Measurements from ENCODE around the gene TBX3. TPM values are rescaled to one million over a fixed set of nuclear protein-coding genes. Genes with fewer than 3 reads are reported as not detected.

TBX3 gene
- total and polyA plus RNA-seq, 2 donors (not counting 3 experiments of a cell fraction or from before 2014, with no cell fraction given): 0.52 to 2.0 TPM

- dilution Hi-C loops (cut with MboI; ENCODE audit: extremely low pct_ligation_motif_present, low sequenced_read_pairs): no loop called here
- Histone ChIP-seq H3K79me2 (ENCODE audit: control insufficient read depth, insufficient read depth, low read length) (no peaks in the 10 kb centered on the region), H3K9me3 (replicated peaks; ENCODE audit: control insufficient read depth, insufficient read depth, low read length) (no peaks in the 10 kb centered on the region), H2AFZ (ENCODE audit: low read depth, low read length) (no peak overlapping the region), H4K20me1 (replicated peaks; ENCODE audit: control insufficient read depth, extremely low read depth, insufficient read depth, low read length) (no peaks in the 10 kb centered on the region), H3K4me3 (replicated peaks in 1 of 3; ENCODE audit: insufficient read depth in 1 of 3, low read depth in 1 of 3, low read length in 3 of 3) (no peak overlapping the region), H3K36me3 (ENCODE audit: control insufficient read depth in 2 of 2, extremely low read depth in 1 of 2, insufficient read depth in 2 of 2, low read length in 2 of 2) (no peaks in the 10 kb centered on the region), H3K27ac (ENCODE audit: insufficient read depth, low read depth, low read length) (no peak overlapping the region), H3K4me1 (ENCODE audit: control insufficient read depth, extremely low read depth, insufficient read depth, low read length) (no peaks in the 10 kb centered on the region), H3K4me2 (ENCODE audit: insufficient read depth, low read length) (no peak overlapping the region), H3K9me1 (replicated peaks; ENCODE audit: control insufficient read depth, extremely low read depth, insufficient read depth, low read length) (no peaks in the 10 kb centered on the region), H3K9ac (replicated peaks; ENCODE audit: extremely low read depth, insufficient read depth, low read length) (no peak overlapping the region), H3K27me3 (ENCODE audit: control insufficient read depth in 2 of 2, insufficient read depth in 2 of 2, low read length in 2 of 2) (peaks cover 64 to 74% of the 10 kb centered on the region in 2 experiments)
- peak; percentile 10 for TF ChIP-seq EZH2 (IDR thresholded peaks at IDR 0.05; ENCODE audit: borderline replicate concordance, low read depth, low read length, severe bottlenecking)
- no peak for TF ChIP-seq MAX (IDR thresholded peaks at IDR 0.05; ENCODE audit: insufficient read depth, insufficient read length)
- TF ChIP-seq GATA2 (IDR thresholded peaks at IDR 0.05; ENCODE audit: insufficient read depth, insufficient read length, low read depth, low read length): no peak
- no peak for TF ChIP-seq FOS (IDR thresholded peaks at IDR 0.05; ENCODE audit: borderline replicate concordance, insufficient read depth, low read length)
- FAIRE-seq (no peak), DNase-seq (ENCODE audit: low read depth, low spot score) (no peak)
- CTCF ChIA-PET: no interaction called here
- intact Hi-C loops (cut with micrococcal nuclease): loop anchor here (10.0 kb wide), 1 partner anchor 665 kb away; no protein-coding TSS in a partner anchor
- POLR2A ChIA-PET: no interaction called here
- BruUV-seq (replicated peaks): no TSS peak
Measured at GRCh38 chr12:114689075-114689994, 5.4 kb upstream of the TBX3 start.

- no peak overlapping the region for H3K27ac ChIP-seq (ENCODE audit: insufficient read depth, low read depth, low read length)
- no peak for FAIRE-seq
- dilution Hi-C loops (cut with MboI; ENCODE audit: extremely low pct_ligation_motif_present, low sequenced_read_pairs) (no loop called here), intact Hi-C loops (cut with micrococcal nuclease) (loop anchor here (10.0 kb wide), 1 partner anchor 666 kb away; no protein-coding TSS in a partner anchor)
- H3K9ac ChIP-seq (replicated peaks; ENCODE audit: extremely low read depth, insufficient read depth, low read length): no peak overlapping the region
- POLR2A ChIA-PET: no interaction called here
- no peak overlapping the region for H3K4me3 ChIP-seq (replicated peaks in 1 of 3; ENCODE audit: insufficient read depth in 1 of 3, low read depth in 1 of 3, low read length in 3 of 3)
- H3K4me1 ChIP-seq (ENCODE audit: control insufficient read depth, extremely low read depth, insufficient read depth, low read length): no peaks in the 10 kb centered on the region
- CTCF ChIA-PET: interaction anchor here (0.8 to 1.2 kb wide), 2 partner anchors 15 to 1229 kb away, joined by 3 read pairs; no protein-coding TSS in a partner anchor
- no peak overlapping the region for H3K4me2 ChIP-seq (ENCODE audit: insufficient read depth, low read length)
- peaks cover 58 to 66% of the 10 kb centered on the region in 2 experiments for H3K27me3 ChIP-seq (ENCODE audit: control insufficient read depth in 2 of 2, insufficient read depth in 2 of 2, low read length in 2 of 2)
- TF ChIP-seq EZH2 (IDR thresholded peaks at IDR 0.05; ENCODE audit: borderline replicate concordance, low read depth, low read length, severe bottlenecking): no peak
- no peak for TF ChIP-seq POLR2A (IDR thresholded peaks at IDR 0.05; ENCODE audit: low read depth, low read length)
- no peak for TF ChIP-seq MYC (IDR thresholded peaks at IDR 0.05; ENCODE audit: low read depth, low read length)
- no peak for TF ChIP-seq CTCF (IDR thresholded peaks at IDR 0.05; ENCODE audit: extremely low read depth in 1 of 2, insufficient read depth in 1 of 2, low read depth in 1 of 2, low read length in 2 of 2)
- TF ChIP-seq FOS (IDR thresholded peaks at IDR 0.05; ENCODE audit: borderline replicate concordance, insufficient read depth, low read length): no peak
- no peaks in the 10 kb centered on the region for H4K20me1 ChIP-seq (replicated peaks; ENCODE audit: control insufficient read depth, extremely low read depth, insufficient read depth, low read length)
- H3K9me3 ChIP-seq (replicated peaks; ENCODE audit: control insufficient read depth, insufficient read depth, low read length): no peaks in the 10 kb centered on the region
- H3K36me3 ChIP-seq (ENCODE audit: control insufficient read depth in 2 of 2, extremely low read depth in 1 of 2, insufficient read depth in 2 of 2, low read length in 2 of 2): no peaks in the 10 kb centered on the region
- no peaks in the 10 kb centered on the region for H3K9me1 ChIP-seq (replicated peaks; ENCODE audit: control insufficient read depth, extremely low read depth, insufficient read depth, low read length)
- no TSS peak for BruUV-seq (replicated peaks)
- H2AFZ ChIP-seq (ENCODE audit: low read depth, low read length): no peak overlapping the region
- DNase-seq (ENCODE audit: low read depth, low spot score): no peak
- no peaks in the 10 kb centered on the region for H3K79me2 ChIP-seq (ENCODE audit: control insufficient read depth, insufficient read depth, low read length)
Measured at GRCh38 chr12:114688256-114688845, 4.4 kb upstream of the TBX3 start.

Data from endothelial cell of umbilical vein (primary cell).